ENCODE data around the gene BRD9.

DNA sequence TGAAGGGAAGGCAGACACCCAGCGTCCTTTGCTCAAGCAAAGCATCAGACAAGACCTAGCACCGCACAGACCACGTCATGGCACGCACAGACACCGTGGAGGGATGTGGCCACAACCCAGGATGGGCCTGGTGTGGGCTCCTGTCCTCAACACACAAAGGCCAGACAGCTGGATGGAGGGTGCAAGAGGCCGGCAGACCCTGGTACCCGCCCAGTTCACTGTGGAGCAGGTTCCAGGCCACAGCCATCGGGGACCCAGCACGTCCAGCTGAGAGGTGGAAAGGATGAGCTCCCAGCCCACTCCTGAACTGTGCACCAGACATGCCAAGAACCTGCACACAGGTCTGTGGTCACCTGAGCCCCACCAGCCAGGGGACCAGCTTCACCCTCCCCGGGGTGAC lies 26.8 kb downstream of the BRD9 start:
- TF ChIP-seq POLR2AphosphoS5 (IDR thresholded peaks at IDR 0.05; ENCODE audit: low read depth, low read length): no peak
- no peak for TF ChIP-seq SIN3A (IDR thresholded peaks at IDR 0.05; ENCODE audit: borderline replicate concordance, insufficient read depth, low read length)
- TF ChIP-seq, protein P1, sequence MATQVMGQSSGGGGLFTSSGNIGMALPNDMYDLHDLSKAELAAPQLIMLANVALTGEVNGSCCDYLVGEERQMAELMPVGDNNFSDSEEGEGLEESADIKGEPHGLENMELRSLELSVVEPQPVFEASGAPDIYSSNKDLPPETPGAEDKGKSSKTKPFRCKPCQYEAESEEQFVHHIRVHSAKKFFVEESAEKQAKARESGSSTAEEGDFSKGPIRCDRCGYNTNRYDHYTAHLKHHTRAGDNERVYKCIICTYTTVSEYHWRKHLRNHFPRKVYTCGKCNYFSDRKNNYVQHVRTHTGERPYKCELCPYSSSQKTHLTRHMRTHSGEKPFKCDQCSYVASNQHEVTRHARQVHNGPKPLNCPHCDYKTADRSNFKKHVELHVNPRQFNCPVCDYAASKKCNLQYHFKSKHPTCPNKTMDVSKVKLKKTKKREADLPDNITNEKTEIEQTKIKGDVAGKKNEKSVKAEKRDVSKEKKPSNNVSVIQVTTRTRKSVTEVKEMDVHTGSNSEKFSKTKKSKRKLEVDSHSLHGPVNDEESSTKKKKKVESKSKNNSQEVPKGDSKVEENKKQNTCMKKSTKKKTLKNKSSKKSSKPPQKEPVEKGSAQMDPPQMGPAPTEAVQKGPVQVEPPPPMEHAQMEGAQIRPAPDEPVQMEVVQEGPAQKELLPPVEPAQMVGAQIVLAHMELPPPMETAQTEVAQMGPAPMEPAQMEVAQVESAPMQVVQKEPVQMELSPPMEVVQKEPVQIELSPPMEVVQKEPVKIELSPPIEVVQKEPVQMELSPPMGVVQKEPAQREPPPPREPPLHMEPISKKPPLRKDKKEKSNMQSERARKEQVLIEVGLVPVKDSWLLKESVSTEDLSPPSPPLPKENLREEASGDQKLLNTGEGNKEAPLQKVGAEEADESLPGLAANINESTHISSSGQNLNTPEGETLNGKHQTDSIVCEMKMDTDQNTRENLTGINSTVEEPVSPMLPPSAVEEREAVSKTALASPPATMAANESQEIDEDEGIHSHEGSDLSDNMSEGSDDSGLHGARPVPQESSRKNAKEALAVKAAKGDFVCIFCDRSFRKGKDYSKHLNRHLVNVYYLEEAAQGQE (IDR thresholded peaks at IDR 0.05; ENCODE audit: insufficient read depth in 1 of 2, low read depth in 2 of 2, low read length in 2 of 2): no peak
- no peak for TF ChIP-seq TAF1 (IDR thresholded peaks at IDR 0.05; ENCODE audit: borderline replicate concordance, insufficient read depth, low read length)

All from PFSK-1 (cell line).